Natural killer cell treated with Interleukin-12 subunit alpha and Interleukin-12 subunit beta and Interleukin-15 and Interleukin-18, amount 100 ng/mL, for 72 hours (primary cell): ENCODE data around the gene SSPN. TPM values are rescaled to one million over a fixed set of nuclear protein-coding genes. Genes with fewer than 3 reads are reported as not detected.
A peak's percentile ranks its signal among the peaks of the same experiment; 100 is the strongest.

Experiments used
- ATAC-seq, 2 donors: fragments of 150-1000 bp; cut with Tn5 transposase in 1 of 2; sonication (Bioruptor Pico), chemical (Tn5 transposase) in 1 of 2; 2 replicates each; pipeline ENCODE4 v1.10.0; 2021
- DNase-seq: peaks from one replicate; pipeline ENCODE4 v3.0.0; 2022; ENCODE audit warnings: low spot score
- H3K27ac Mint-ChIP-seq, 2 donors: 1 replicate in 1 of 2; 2 replicates in 1 of 2; pipeline ENCODE4 v1.8.0; 2022; ENCODE audit warnings: mixed read lengths in 2 of 2, mild to moderate bottlenecking in 1 of 2, moderate library complexity in 1 of 2
- H3K27me3 Mint-ChIP-seq, 2 donors: 1 replicate in 1 of 2; 2 replicates in 1 of 2; pipeline ENCODE4 v1.8.0; 2022; ENCODE audit warnings: mixed read lengths in 2 of 2
- H3K36me3 Mint-ChIP-seq: one replicate; pipeline ENCODE4 v1.8.0; 2022; ENCODE audit warnings: mixed read lengths
- H3K4me1 Mint-ChIP-seq, 2 donors: 1 replicate in 1 of 2; 2 replicates in 1 of 2; pipeline ENCODE4 v1.8.0; 2022; ENCODE audit warnings: low read depth in 2 of 2, mixed read lengths in 2 of 2, mild to moderate bottlenecking in 1 of 2
- H3K4me3 Mint-ChIP-seq: one replicate; pipeline ENCODE4 v1.8.0; 2022; ENCODE audit warnings: mixed read lengths
- H3K9me3 Mint-ChIP-seq: 2 replicates; pipeline ENCODE4 v1.8.0; 2022; ENCODE audit warnings: mixed read lengths
- total RNA-seq, 2 donors: library from RNA; stranded (reverse); gene quantifications; one replicate each; pipeline ENCODE4 v1.2.3, GENCODE V29; 2022

SSPN gene
- total RNA-seq, 2 donors from 2014 or later: 1.3 TPM; not detected in 1

- no peaks in the 10 kb centered on the region for H3K36me3 Mint-ChIP-seq
- peaks cover 14 to 16% of the 10 kb centered on the region in 2 donors for H3K4me1 Mint-ChIP-seq
- no peak overlapping the region for H3K4me3 Mint-ChIP-seq
- no peak for DNase-seq
- H3K9me3 Mint-ChIP-seq: no peaks in the 10 kb centered on the region
- H3K27ac Mint-ChIP-seq: no peak overlapping the region
- no peak for ATAC-seq
- H3K27me3 Mint-ChIP-seq: peaks cover 7 to 9% of the 10 kb centered on the region in 2 donors
Observed at GRCh38 chr12:26281320-26281719, 85.9 kb downstream of the SSPN start.

- Mint-ChIP-seq H3K27me3 (peaks cover 7 to 10% of the 10 kb centered on the region in 2 donors), H3K36me3 (no peaks in the 10 kb centered on the region), H3K27ac (no peak overlapping the region), H3K9me3 (no peaks in the 10 kb centered on the region), H3K4me3 (no peak overlapping the region), H3K4me1 (peaks cover 10 to 14% of the 10 kb centered on the region in 2 donors)
- ATAC-seq: no peak
- DNase-seq: no peak
Observed at GRCh38 chr12:26282339-26282940, 87.1 kb downstream of the SSPN start.

- H3K4me3 Mint-ChIP-seq: no peak overlapping the region
Observed at GRCh38 chr12:26283046-26283445, 87.7 kb downstream of the SSPN start.

GRCh38 chr12:26283617-26284016 lies 88.2 kb downstream of the SSPN start:
- peaks cover 5 to 6% of the 10 kb centered on the region in 2 donors for H3K4me1 Mint-ChIP-seq
- no peak overlapping the region for H3K27ac Mint-ChIP-seq
- no peak for ATAC-seq
- DNase-seq: no peak
- no peaks in the 10 kb centered on the region for H3K9me3 Mint-ChIP-seq
- H3K36me3 Mint-ChIP-seq: no peaks in the 10 kb centered on the region
- H3K4me3 Mint-ChIP-seq: no peak overlapping the region
- H3K27me3 Mint-ChIP-seq: peaks cover 7 to 17% of the 10 kb centered on the region in 2 donors

More at GRCh38 chr12:26283046-26283445, 87.7 kb downstream of the SSPN start:
- Mint-ChIP-seq H3K27me3 (peaks cover 7 to 13% of the 10 kb centered on the region in 2 donors), H3K27ac (no peak overlapping the region), H3K4me1 (peaks cover 6 to 10% of the 10 kb centered on the region in 2 donors), H3K9me3 (no peaks in the 10 kb centered on the region), H3K36me3 (no peaks in the 10 kb centered on the region)
- ATAC-seq: no peak
- DNase-seq: no peak

- no peak overlapping the region for H3K4me3 Mint-ChIP-seq
- DNase-seq (no peak), ATAC-seq (no peak)
Observed at GRCh38 chr12:26285401-26285800, 90.0 kb downstream of the SSPN start.

GRCh38 chr12:26286186-26286585 lies 90.8 kb downstream of the SSPN start:
- ATAC-seq (no peak), DNase-seq (no peak)
- Mint-ChIP-seq H3K4me3 (no peak overlapping the region), H3K9me3 (no peaks in the 10 kb centered on the region), H3K36me3 (no peaks in the 10 kb centered on the region), H3K27ac (no peak overlapping the region), H3K4me1 (peaks cover 4 to 6% of the 10 kb centered on the region in 2 donors), H3K27me3 (peaks cover 12 to 16% of the 10 kb centered on the region in 2 donors)

More at GRCh38 chr12:26285401-26285800, 90.0 kb downstream of the SSPN start:
- Mint-ChIP-seq H3K4me1 (peaks cover 0 to 6% of the 10 kb centered on the region in 2 donors), H3K9me3 (no peaks in the 10 kb centered on the region), H3K36me3 (no peaks in the 10 kb centered on the region), H3K27ac (no peak overlapping the region), H3K27me3 (peaks cover 8 to 12% of the 10 kb centered on the region in 2 donors)

GRCh38 chr12:26287671-26288381 lies 92.5 kb downstream of the SSPN start:
- Mint-ChIP-seq H3K9me3 (no peaks in the 10 kb centered on the region), H3K4me1 (peaks cover 3 to 4% of the 10 kb centered on the region in 2 donors)

GRCh38 chr12:26290565-26290964 lies 95.2 kb downstream of the SSPN start:
- ATAC-seq: no peak
- Mint-ChIP-seq H3K27me3 (peaks cover 9 to 17% of the 10 kb centered on the region in 2 donors), H3K4me3 (no peak overlapping the region), H3K36me3 (no peaks in the 10 kb centered on the region), H3K4me1 (peaks cover 0 to 4% of the 10 kb centered on the region in 2 donors), H3K9me3 (no peaks in the 10 kb centered on the region), H3K27ac (no peak overlapping the region)
- DNase-seq: no peak

More at GRCh38 chr12:26287671-26288381, 92.5 kb downstream of the SSPN start:
- Mint-ChIP-seq H3K4me3 (no peak overlapping the region), H3K27me3 (peaks cover 9 to 17% of the 10 kb centered on the region in 2 donors), H3K27ac (no peak overlapping the region), H3K36me3 (no peaks in the 10 kb centered on the region)
- DNase-seq (no peak), ATAC-seq (no peak)

- DNase-seq (no peak), ATAC-seq (no peak)
- H3K27ac Mint-ChIP-seq: no peak overlapping the region
- peaks cover 5 to 24% of the 10 kb centered on the region in 2 donors for H3K27me3 Mint-ChIP-seq
- H3K4me3 Mint-ChIP-seq: no peak overlapping the region
- H3K9me3 Mint-ChIP-seq: peaks cover 3% of the 10 kb centered on the region
- H3K36me3 Mint-ChIP-seq: peaks cover 6% of the 10 kb centered on the region
- H3K4me1 Mint-ChIP-seq: peaks cover 4 to 6% of the 10 kb centered on the region in 2 donors
Observed at GRCh38 chr12:26292596-26292995, 97.2 kb downstream of the SSPN start.

GRCh38 chr12:26293612-26294011 lies 98.2 kb downstream of the SSPN start:
- ATAC-seq: no peak
- peaks cover 6% of the 10 kb centered on the region for H3K36me3 Mint-ChIP-seq
- H3K4me3 Mint-ChIP-seq: no peak overlapping the region
- H3K9me3 Mint-ChIP-seq: peaks cover 3% of the 10 kb centered on the region
- H3K27ac Mint-ChIP-seq: no peak overlapping the region
- peaks cover 8 to 13% of the 10 kb centered on the region in 2 donors for H3K4me1 Mint-ChIP-seq
- H3K27me3 Mint-ChIP-seq: peaks cover under 1 to 24% of the 10 kb centered on the region in 2 donors
- no peak for DNase-seq

GRCh38 chr12:26295001-26295400 lies 99.6 kb downstream of the SSPN start:
- Mint-ChIP-seq H3K27me3 (peaks cover 0 to 20% of the 10 kb centered on the region in 2 donors), H3K4me3 (no peak overlapping the region), H3K9me3 (peaks cover 3% of the 10 kb centered on the region), H3K36me3 (peaks cover 6% of the 10 kb centered on the region), H3K4me1 (peaks cover 20 to 26% of the 10 kb centered on the region in 2 donors), H3K27ac (no peak overlapping the region)
- ATAC-seq: no peak
- no peak for DNase-seq

- no peak overlapping the region for H3K4me3 Mint-ChIP-seq
- H3K27me3 Mint-ChIP-seq: peaks cover 5 to 7% of the 10 kb centered on the region in 2 donors
- ATAC-seq: no peak
- H3K4me1 Mint-ChIP-seq: peaks cover 28 to 41% of the 10 kb centered on the region in 2 donors
- no peak for DNase-seq
- H3K27ac Mint-ChIP-seq: no peak overlapping the region
- H3K36me3 Mint-ChIP-seq: peaks cover 6% of the 10 kb centered on the region
- peaks cover 3% of the 10 kb centered on the region for H3K9me3 Mint-ChIP-seq
Observed at GRCh38 chr12:26297396-26298070, 102.2 kb downstream of the SSPN start.

- H3K4me1 Mint-ChIP-seq: peaks cover 38 to 54% of the 10 kb centered on the region in 2 donors
- peak overlapping the region; percentile 2 to 50 for H3K27ac Mint-ChIP-seq
- ATAC-seq (peak; percentile 95 to 99), DNase-seq (no peak)
- peaks cover 3% of the 10 kb centered on the region for H3K9me3 Mint-ChIP-seq
- H3K36me3 Mint-ChIP-seq: peaks cover 6% of the 10 kb centered on the region
- peak overlapping the region; percentile 64 for H3K4me3 Mint-ChIP-seq
- H3K27me3 Mint-ChIP-seq: peaks cover 6 to 7% of the 10 kb centered on the region in 2 donors
Observed at GRCh38 chr12:26298785-26299621, 103.6 kb downstream of the SSPN start.
